ENCODE results near the gene SLC16A12.
"Not testable (repeated sequence)": the region's sequence is repeated elsewhere in the genome, so short reads cannot be mapped to it uniquely, and the experiment has no call there.

DNA sequence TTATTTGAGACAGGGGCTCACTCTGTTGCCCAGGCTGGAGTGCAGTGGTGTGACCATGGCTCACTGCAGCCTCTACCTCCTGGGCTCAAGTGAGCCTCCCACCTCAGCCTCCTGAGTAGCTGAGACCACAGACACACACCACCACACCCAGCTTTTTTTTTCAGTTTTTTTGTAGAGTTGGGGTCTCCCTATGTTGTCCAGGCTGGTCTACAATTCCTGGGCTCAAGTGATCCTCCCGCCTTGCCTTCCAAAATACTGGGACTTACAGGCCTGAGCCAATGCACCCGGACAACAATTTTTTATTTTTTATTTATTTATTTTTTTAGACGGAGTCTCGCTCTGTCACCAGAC lies 144.2 kb downstream of the SLC16A12 start:
- TF ChIP-seq, protein P1, sequence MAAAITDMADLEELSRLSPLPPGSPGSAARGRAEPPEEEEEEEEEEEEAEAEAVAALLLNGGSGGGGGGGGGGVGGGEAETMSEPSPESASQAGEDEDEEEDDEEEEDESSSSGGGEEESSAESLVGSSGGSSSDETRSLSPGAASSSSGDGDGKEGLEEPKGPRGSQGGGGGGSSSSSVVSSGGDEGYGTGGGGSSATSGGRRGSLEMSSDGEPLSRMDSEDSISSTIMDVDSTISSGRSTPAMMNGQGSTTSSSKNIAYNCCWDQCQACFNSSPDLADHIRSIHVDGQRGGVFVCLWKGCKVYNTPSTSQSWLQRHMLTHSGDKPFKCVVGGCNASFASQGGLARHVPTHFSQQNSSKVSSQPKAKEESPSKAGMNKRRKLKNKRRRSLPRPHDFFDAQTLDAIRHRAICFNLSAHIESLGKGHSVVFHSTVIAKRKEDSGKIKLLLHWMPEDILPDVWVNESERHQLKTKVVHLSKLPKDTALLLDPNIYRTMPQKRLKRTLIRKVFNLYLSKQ (tag by site-specific recombination; IDR thresholded peaks at IDR 0.05; ENCODE audit: borderline replicate concordance) = not testable (repeated sequence)
- not testable (repeated sequence) for TF ChIP-seq ZNF184 (tag by site-specific recombination; IDR thresholded peaks at IDR 0.05); ZNF24 (tag by site-specific recombination; IDR thresholded peaks at IDR 0.05); ZBTB17 (tag by site-specific recombination; IDR thresholded peaks at IDR 0.05); KLF10 (tag by site-specific recombination; IDR thresholded peaks at IDR 0.05); REPIN1 (tag by site-specific recombination; IDR thresholded peaks at IDR 0.05; ENCODE audit: low read depth)
- TF ChIP-seq, protein P2, sequence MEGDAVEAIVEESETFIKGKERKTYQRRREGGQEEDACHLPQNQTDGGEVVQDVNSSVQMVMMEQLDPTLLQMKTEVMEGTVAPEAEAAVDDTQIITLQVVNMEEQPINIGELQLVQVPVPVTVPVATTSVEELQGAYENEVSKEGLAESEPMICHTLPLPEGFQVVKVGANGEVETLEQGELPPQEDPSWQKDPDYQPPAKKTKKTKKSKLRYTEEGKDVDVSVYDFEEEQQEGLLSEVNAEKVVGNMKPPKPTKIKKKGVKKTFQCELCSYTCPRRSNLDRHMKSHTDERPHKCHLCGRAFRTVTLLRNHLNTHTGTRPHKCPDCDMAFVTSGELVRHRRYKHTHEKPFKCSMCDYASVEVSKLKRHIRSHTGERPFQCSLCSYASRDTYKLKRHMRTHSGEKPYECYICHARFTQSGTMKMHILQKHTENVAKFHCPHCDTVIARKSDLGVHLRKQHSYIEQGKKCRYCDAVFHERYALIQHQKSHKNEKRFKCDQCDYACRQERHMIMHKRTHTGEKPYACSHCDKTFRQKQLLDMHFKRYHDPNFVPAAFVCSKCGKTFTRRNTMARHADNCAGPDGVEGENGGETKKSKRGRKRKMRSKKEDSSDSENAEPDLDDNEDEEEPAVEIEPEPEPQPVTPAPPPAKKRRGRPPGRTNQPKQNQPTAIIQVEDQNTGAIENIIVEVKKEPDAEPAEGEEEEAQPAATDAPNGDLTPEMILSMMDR (tag by site-specific recombination; IDR thresholded peaks at IDR 0.05) = not testable (repeated sequence)
- TF ChIP-seq, protein P3, sequence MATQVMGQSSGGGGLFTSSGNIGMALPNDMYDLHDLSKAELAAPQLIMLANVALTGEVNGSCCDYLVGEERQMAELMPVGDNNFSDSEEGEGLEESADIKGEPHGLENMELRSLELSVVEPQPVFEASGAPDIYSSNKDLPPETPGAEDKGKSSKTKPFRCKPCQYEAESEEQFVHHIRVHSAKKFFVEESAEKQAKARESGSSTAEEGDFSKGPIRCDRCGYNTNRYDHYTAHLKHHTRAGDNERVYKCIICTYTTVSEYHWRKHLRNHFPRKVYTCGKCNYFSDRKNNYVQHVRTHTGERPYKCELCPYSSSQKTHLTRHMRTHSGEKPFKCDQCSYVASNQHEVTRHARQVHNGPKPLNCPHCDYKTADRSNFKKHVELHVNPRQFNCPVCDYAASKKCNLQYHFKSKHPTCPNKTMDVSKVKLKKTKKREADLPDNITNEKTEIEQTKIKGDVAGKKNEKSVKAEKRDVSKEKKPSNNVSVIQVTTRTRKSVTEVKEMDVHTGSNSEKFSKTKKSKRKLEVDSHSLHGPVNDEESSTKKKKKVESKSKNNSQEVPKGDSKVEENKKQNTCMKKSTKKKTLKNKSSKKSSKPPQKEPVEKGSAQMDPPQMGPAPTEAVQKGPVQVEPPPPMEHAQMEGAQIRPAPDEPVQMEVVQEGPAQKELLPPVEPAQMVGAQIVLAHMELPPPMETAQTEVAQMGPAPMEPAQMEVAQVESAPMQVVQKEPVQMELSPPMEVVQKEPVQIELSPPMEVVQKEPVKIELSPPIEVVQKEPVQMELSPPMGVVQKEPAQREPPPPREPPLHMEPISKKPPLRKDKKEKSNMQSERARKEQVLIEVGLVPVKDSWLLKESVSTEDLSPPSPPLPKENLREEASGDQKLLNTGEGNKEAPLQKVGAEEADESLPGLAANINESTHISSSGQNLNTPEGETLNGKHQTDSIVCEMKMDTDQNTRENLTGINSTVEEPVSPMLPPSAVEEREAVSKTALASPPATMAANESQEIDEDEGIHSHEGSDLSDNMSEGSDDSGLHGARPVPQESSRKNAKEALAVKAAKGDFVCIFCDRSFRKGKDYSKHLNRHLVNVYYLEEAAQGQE (tag by site-specific recombination; IDR thresholded peaks at IDR 0.05) = not testable (repeated sequence)
- TF ChIP-seq, protein P4, sequence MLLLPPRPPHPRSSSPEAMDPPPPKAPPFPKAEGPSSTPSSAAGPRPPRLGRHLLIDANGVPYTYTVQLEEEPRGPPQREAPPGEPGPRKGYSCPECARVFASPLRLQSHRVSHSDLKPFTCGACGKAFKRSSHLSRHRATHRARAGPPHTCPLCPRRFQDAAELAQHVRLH (tag by site-specific recombination; IDR thresholded peaks at IDR 0.05) = not testable (repeated sequence)
